ENCODE data around the gene BGLAP. TPM values are rescaled to one million over a fixed set of nuclear protein-coding genes. Genes with fewer than 3 reads are reported as not detected.

The BGLAP gene
- total RNA-seq, 1 experiment from 2014 or later = 2.4 TPM

GRCh38 chr1:156251527-156251926 lies 9.5 kb downstream of the BGLAP start:
- Histone ChIP-seq H4K5ac (ENCODE audit: insufficient read length, low read depth, low read length) (no peak overlapping the region), H3T11ph (ENCODE audit: low read length) (no peak overlapping the region), H3K56ac (ENCODE audit: insufficient read length, low read depth, low read length) (no peak overlapping the region), H3K18ac (ENCODE audit: insufficient read length, low read depth, low read length) (no peak overlapping the region), H3K23me2 (ENCODE audit: insufficient read length, low read depth, low read length, poor library complexity, severe bottlenecking) (no peaks in the 10 kb centered on the region), H2BK120ac (ENCODE audit: low read depth, low read length, poor library complexity, severe bottlenecking) (no peak overlapping the region), H3K79me1 (ENCODE audit: insufficient read depth, low read depth, low read length, poor library complexity, severe bottlenecking) (no peaks in the 10 kb centered on the region), H2BK20ac (ENCODE audit: low read depth, low read length, poor library complexity, severe bottlenecking) (no peak overlapping the region), H3K4ac (ENCODE audit: low read depth, low read length) (no peak overlapping the region), H3K9me3 (ENCODE audit: control insufficient read depth, low read depth, low read length) (no peaks in the 10 kb centered on the region), H4K20me1 (ENCODE audit: control insufficient read depth, insufficient read depth, insufficient read length) (no peaks in the 10 kb centered on the region), H4K8ac (replicated peaks; ENCODE audit: insufficient read length, low read depth, low read length) (no peak overlapping the region), H3K14ac (ENCODE audit: insufficient read depth, low read length) (no peak overlapping the region), H3K27ac (ENCODE audit: insufficient read length, low read depth, low read length) (no peak overlapping the region), H2AFZ (ENCODE audit: low read length) (no peak overlapping the region), H3K23ac (ENCODE audit: insufficient read length, low read depth, low read length) (no peak overlapping the region), H2AK5ac (ENCODE audit: insufficient read length, low read length) (no peak overlapping the region), H3K9ac (ENCODE audit: extremely low read depth, insufficient read length, low read length) (no peak overlapping the region), H4K91ac (ENCODE audit: insufficient read length, low read depth, low read length) (no peak overlapping the region), H3K79me2 (ENCODE audit: insufficient read depth, low read length) (no peaks in the 10 kb centered on the region), H2BK5ac (ENCODE audit: insufficient read length, low read length) (no peak overlapping the region), H3K4me1 (ENCODE audit: insufficient read depth, low read length) (peaks cover 2% of the 10 kb centered on the region; the same call in 1 of the 2 replicates), H2BK15ac (ENCODE audit: low read depth, low read length) (no peak overlapping the region), H3K4me2 (ENCODE audit: insufficient read depth, insufficient read length, low read length) (no peak overlapping the region), H3K27me3 (ENCODE audit: insufficient read depth, low read length) (no peaks in the 10 kb centered on the region), H2BK12ac (ENCODE audit: insufficient read length, low read depth, low read length) (no peak overlapping the region)
- peaks cover 15 to 17% of the 10 kb centered on the region in 2 experiments for H3K4me1 Mint-ChIP-seq
- no peak overlapping the region for H3K27ac Mint-ChIP-seq
- H3K36me3 Mint-ChIP-seq (ENCODE audit: insufficient read depth in 1 of 3, low read depth in 3 of 3) = peaks cover 33 to 65% (median 60%) of the 10 kb centered on the region in 3 experiments
- no peak overlapping the region for H3K4me3 Mint-ChIP-seq
- no peak for DNase-seq
- WGBS (ENCODE audit: extremely low coverage, insufficient read length, low lambda C conversion rate) = no CpG with 5 or more reads among the region's 3 CpGs
- H3K9me3 Mint-ChIP-seq = no peaks in the 10 kb centered on the region
- H3K27me3 Mint-ChIP-seq (ENCODE audit: low read depth) = no peaks in the 10 kb centered on the region
- TF ChIP-seq CTCF (conservative IDR thresholded peaks at IDR 0.05) = no peak

Measured in H9 (cell line).